AML-193 (cell line): ENCODE measurements around the gene TNNC1.
A peak's percentile ranks its signal among the peaks of the same experiment; 100 is the strongest.

Experiments
- DNase-seq, 2 experiments: peaks; one replicate each; lab custom pipeline; 2025; lab: John Stamatoyannopoulos, UW

TNNC1 gene

GRCh38 chr3:52484680-52485461 is 31.0 kb upstream of the TNNC1 start:
- no peak for DNase-seq

- DNase-seq: no peak
These were observed 29.9 kb upstream of the TNNC1 start for GRCh38 chr3:52483577-52484381.

DNA sequence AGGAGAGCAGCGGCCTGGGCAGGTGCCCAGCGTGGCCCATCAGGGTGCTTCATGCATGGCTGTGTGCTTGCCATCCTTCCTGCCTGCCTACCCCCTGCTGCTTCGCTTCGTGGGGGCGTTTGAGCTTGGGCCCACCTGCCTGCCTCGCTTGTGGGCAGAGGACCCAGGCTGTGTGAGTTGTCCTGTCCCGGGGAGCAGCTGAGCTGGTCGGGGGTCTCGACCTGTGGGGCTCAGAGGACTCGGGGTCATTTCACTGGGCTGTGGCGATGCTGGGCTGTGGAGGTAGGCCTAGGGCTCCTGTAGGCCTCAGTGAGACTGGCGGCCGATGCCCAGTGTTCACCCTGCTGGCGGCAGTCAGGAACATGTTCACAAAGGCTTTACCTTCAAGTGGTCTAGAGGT is 29.2 kb upstream of the TNNC1 start:
- no peak for DNase-seq

- peak in 1 of 2 experiments; percentile 5 for DNase-seq
These were observed 28.1 kb upstream of the TNNC1 start for GRCh38 chr3:52481819-52482521.

GRCh38 chr3:52480768-52481715 is 27.2 kb upstream of the TNNC1 start:
- DNase-seq: no peak

DNA sequence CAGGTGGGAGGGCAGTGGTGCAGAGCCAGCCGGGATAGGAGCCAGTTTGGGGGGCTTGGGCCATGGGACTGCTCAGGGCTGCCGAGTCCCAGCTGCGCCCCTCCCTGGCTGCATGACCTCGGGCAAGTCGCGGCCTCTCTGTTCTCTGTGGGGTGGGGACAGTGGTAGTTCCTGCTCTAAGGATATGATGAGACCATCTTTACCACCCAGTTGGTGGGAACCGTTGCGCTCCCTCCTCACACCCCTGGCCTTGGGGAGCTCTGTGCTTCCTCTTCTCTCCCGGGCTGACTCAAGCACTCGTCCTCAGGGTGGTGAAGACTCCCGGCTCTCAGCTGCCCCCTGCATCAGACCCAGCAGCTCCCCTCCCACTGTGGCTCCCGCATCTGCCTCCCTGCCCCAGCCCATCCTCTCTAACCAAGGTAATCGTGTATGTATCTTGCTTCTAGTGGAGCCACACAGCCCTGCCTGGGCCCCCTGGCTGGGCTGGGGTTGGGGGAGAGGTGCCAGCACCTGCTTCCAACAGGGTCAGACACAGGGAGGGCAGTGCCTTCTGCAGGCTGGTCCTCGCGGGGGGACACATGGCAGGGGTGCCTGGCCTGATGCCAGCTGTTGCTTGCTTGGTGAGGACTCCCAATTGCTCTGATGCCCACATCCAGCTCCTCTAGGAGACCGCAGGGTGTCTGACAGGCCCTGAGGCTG is 26.2 kb upstream of the TNNC1 start:
- DNase-seq: no peak

DNA sequence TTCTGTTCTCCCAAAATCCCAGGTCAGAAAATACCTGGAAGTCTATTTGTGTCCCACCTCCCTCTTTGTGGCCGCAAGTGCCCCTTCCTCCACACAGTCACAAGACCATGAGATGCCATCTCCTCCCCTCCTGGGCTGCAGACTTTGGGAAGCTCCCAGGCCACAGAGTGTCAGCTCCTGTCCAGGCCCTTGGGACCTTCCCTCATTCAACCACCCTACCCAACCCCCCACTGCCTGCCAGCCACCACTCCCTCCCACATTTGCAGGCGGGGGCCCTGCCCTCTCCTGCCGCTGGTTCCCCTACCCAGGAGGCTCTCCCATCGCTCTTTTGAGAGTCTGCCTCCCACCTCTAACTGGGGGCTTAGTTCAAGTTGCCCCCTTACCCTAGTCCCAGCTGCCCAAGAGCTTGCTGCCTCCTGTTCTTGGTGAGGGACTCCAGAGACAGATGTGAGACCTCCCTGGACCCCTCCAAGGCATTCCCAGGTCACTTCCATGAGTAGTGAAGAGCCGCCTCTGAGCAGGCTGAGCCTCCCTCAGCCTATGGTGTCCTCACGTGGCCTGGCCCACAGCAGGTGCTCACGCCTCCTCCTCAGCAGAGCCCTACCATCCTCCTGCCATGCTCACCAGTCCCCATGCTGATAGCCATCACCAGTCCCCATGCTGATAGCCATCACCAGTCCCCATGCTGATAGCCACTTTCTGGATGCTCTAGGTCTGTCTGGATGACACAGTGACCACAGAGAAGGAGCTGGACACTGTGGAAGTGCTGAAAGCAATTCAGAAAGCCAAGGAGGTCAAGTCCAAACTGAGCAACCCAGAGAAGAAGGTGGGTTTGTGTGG is 25.4 kb upstream of the TNNC1 start:
- DNase-seq: no peak

- DNase-seq: no peak
These were observed 23.9 kb upstream of the TNNC1 start for GRCh38 chr3:52477796-52478095.

GRCh38 chr3:52477076-52477795 is 23.4 kb upstream of the TNNC1 start:
- DNase-seq: no peak

DNA sequence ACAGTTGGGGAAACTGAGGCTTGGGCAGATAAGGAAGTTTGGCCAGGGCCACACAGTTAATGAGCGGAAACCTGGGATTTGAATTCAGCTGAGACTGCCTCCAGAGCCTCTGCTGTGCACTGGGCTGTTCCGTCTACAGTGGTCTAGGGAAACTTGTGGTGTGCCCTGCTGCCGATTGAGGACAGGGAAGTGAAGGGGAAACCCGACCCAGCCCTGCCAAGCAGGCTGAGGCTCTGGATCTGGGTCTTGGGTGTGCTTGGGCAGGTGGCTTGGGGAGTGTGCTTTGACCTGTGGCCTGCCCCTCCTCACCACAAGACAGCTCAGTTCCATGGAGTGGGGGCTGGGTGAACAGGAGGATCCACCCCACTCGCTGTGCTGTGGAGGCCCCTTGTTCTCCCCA is 19.2 kb upstream of the TNNC1 start:
- no peak for DNase-seq

- DNase-seq: no peak
These were observed 18.6 kb upstream of the TNNC1 start for GRCh38 chr3:52472239-52473000.

DNA sequence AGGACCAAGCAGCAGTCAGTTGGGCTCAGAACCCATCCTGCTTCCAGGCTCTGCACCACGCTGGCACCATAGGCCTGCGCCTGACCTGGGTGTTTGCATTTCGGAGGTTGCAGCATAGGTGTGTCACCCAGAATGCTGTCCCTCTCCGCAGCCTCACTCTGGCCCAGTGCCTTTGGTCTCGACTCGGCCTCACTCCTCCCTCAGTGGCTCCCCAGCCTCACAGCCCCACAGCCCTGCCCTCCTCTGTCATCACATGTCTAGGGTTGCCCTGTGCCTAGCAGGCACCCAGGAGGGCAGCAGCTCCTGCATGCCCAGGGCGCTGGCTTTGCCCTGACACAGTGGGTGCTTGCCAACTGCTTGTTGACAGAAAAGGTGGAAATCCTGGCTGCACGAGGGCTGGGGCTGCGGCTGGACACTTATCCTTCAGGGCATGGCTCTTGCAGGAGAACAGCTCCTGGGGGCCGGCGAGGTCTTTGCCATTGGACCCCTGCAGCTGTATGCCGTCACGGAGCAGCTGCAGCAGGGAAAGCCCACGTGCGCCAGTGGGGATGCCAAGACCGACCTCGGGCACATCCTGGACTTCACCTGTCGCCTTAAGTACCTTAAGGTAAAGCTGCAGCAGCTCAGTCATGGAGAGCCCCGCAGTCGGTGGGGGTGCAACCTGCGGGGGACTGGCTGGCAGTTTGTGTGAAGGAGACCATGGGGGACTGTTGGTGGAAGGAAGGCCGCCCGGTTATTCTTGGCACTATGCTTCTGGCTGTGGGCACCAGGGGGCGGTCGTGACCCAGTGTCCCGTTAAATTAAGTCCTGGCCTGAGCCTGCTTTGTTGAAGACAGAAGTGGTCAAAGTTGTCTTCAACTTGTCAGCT is 17.8 kb upstream of the TNNC1 start:
- peak; percentile 47 to 78 for DNase-seq

- no peak for DNase-seq
These were observed 17.1 kb upstream of the TNNC1 start for GRCh38 chr3:52470920-52471319.

- DNase-seq: no peak
These were observed 15.2 kb upstream of the TNNC1 start for GRCh38 chr3:52469001-52469400.

DNA sequence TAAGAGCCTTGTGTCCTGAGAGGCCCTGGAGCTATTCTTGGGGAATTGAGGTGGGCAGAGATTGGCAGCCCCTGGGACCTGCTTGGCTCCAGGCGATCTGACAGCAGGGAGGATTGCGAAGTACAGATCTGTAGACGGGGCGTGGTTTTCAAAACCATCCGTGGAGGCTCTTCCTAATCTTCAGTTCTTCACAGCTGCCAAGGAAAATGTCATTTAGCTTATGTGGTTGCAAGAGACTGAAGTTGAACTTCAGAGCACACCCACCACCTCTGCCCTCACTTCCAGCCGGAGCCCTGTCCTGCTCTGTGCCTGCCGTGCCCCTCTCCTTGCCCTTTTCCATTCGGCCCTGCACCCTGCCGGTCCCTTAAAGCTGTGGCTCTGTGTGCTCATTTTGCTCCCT is 14.5 kb upstream of the TNNC1 start:
- no peak for DNase-seq

DNA sequence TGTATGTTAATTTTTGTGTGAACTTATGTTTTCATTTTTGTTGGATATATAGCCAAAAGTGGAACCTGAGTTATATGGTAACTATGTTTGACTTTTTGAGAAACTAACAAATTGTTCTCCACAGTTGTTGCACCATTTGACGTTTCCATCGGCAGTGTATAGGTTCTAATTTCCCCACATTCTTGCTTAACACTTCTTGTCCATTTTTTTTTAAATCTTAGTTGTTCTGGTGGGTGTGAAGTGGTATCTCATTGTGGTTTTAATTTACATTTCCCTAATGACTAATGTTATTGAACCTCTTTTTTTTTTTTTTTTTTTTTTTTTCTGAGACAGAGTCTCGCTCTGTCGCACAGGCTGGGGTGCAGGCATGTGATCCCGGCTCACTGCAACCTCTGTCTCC is 9.6 kb upstream of the TNNC1 start:
- peak in 1 of 2 experiments; percentile 27 for DNase-seq

DNA sequence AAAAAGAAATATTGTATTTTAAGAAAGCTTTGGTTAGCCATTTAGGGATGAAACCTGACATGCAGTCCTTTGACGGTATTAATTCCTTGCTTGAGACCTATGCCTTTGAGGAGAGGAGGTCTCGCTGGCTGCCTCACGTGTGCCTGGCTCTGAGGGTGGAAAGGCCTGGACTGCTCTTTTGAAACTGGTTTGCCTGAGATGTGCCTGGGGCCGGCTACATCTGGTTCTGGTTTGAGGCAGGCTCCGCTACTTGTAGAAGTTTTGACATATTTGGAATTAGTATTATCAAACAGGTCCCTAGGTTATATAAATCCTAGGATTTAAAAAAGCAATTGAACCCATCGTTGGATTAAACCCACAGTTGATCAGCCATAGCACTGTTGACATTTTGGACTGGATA is 8.0 kb upstream of the TNNC1 start:
- no peak for DNase-seq
